ENCODE results near the gene ACSS1. TPM values are rescaled to one million over a fixed set of nuclear protein-coding genes. Genes with fewer than 3 reads are reported as not detected.

ACSS1 gene
- total and polyA plus RNA-seq, 2 donors from 2014 or later: 30.6 to 72.3 TPM

DNA sequence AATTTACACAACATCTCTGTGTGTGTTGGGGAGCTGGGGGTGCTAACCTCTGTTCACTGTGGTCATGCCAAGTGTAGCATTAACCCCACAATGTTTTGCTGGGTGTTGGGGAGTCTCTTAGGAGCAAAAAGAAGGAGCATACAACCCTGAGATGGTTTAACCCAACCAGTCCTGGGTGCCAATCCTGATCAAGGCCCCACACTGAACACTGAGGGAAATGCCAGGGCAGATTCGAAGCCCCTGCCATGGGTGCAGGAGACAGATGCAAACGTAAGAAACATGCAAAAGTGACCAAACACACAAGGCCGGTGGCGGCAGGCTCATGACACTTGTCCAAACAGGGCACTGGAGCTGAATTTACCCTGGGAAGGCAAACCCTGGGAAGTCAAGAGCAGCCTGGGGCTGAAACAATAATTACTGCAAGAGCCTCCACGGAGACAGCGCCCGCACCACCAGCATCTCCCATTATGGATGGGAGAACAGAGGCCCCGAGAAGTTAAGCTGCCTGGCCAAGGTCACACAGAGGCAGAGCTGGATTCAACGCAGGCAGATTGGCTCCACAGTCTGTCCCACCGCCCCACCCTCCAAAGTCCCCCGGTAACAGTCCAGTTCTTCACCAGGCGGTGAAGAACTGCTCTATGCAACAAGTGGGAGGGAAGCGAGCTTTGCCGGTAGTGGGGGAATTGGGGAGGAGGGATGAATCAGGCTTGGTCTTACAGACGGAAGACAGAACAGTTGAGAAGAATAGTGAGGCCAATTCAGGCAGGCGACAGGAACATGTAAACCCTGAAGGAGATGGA lies 8.5 kb downstream of the ACSS1 start:
- FAIRE-seq: no peak
- H3K9ac ChIP-seq (ENCODE audit: low read length in 3 of 3): no peak overlapping the region
- no peaks in the 10 kb centered on the region for H3K27me3 ChIP-seq (ENCODE audit: control insufficient read depth, insufficient read depth, low read length)
- intact Hi-C loops (cut with DNase I): no loop called here
- TF ChIP-seq CTCF (IDR thresholded peaks at IDR 0.05; ENCODE audit: borderline replicate concordance, extremely low read depth, insufficient read depth): no peak
- H3K27ac ChIP-seq (ENCODE audit: low read depth in 2 of 2, low read length in 2 of 2): peak overlapping the region in 1 of 2 donors; percentile 56
- peaks cover 5 to 67% (median 56%) of the 10 kb centered on the region in 3 donors for H3K4me1 ChIP-seq (ENCODE audit: control insufficient read depth in 2 of 3, insufficient read depth in 2 of 3, low read depth in 1 of 3, low read length in 3 of 3)
- DNase-seq: peak in 2 of 5 donors; percentile 33 to 54
- no peaks in the 10 kb centered on the region for H3K9me3 ChIP-seq (ENCODE audit: control insufficient read depth in 2 of 3, insufficient read depth in 1 of 3, low read length in 3 of 3)
- peaks cover 2 to 14% (median 10%) of the 10 kb centered on the region in 3 donors for H3K36me3 ChIP-seq (ENCODE audit: control insufficient read depth in 2 of 3, insufficient read depth in 3 of 3, low read length in 3 of 3)
- H3K4me3 ChIP-seq (ENCODE audit: low read length in 3 of 3): no peak overlapping the region

GRCh38 chr20:25048519-25048952 lies 9.4 kb downstream of the ACSS1 start:
- Histone ChIP-seq H3K27ac (ENCODE audit: low read depth in 2 of 2, low read length in 2 of 2) (peak overlapping the region; percentile 19 to 37), H3K4me3 (ENCODE audit: low read length in 3 of 3) (no peak overlapping the region), H3K9ac (ENCODE audit: low read length in 3 of 3) (peak overlapping the region in 1 of 3 donors; percentile 9), H3K36me3 (ENCODE audit: control insufficient read depth in 2 of 3, insufficient read depth in 3 of 3, low read length in 3 of 3) (peaks cover 2 to 14% (median 10%) of the 10 kb centered on the region in 3 donors), H3K9me3 (ENCODE audit: control insufficient read depth in 2 of 3, insufficient read depth in 1 of 3, low read length in 3 of 3) (no peaks in the 10 kb centered on the region), H3K4me1 (ENCODE audit: control insufficient read depth in 2 of 3, insufficient read depth in 2 of 3, low read depth in 1 of 3, low read length in 3 of 3) (peaks cover 0 to 58% (median 48%) of the 10 kb centered on the region in 3 donors), H3K27me3 (ENCODE audit: control insufficient read depth, insufficient read depth, low read length) (no peaks in the 10 kb centered on the region)
- intact Hi-C loops (cut with DNase I): no loop called here
- peak in 2 of 5 donors; percentile 38 to 59 for DNase-seq
- no peak for TF ChIP-seq CTCF (IDR thresholded peaks at IDR 0.05; ENCODE audit: borderline replicate concordance, extremely low read depth, insufficient read depth)
- no peak for FAIRE-seq

- intact Hi-C loops (cut with DNase I): no loop called here
- no peak for FAIRE-seq
- peak overlapping the region in 1 of 2 donors; percentile 27 for H3K27ac ChIP-seq (ENCODE audit: low read depth in 2 of 2, low read length in 2 of 2)
- H3K9me3 ChIP-seq (ENCODE audit: control insufficient read depth in 2 of 3, insufficient read depth in 1 of 3, low read length in 3 of 3): no peaks in the 10 kb centered on the region
- no peak overlapping the region for H3K4me3 ChIP-seq (ENCODE audit: low read length in 3 of 3)
- peaks cover 0 to 61% (median 46%) of the 10 kb centered on the region in 3 donors for H3K4me1 ChIP-seq (ENCODE audit: control insufficient read depth in 2 of 3, insufficient read depth in 2 of 3, low read depth in 1 of 3, low read length in 3 of 3)
- H3K9ac ChIP-seq (ENCODE audit: low read length in 3 of 3): no peak overlapping the region
- peaks cover 2 to 14% (median 10%) of the 10 kb centered on the region in 3 donors for H3K36me3 ChIP-seq (ENCODE audit: control insufficient read depth in 2 of 3, insufficient read depth in 3 of 3, low read length in 3 of 3)
- H3K27me3 ChIP-seq (ENCODE audit: control insufficient read depth, insufficient read depth, low read length): no peaks in the 10 kb centered on the region
- TF ChIP-seq CTCF (IDR thresholded peaks at IDR 0.05; ENCODE audit: borderline replicate concordance, extremely low read depth, insufficient read depth): no peak
- peak in 1 of 5 donors; percentile 53 for DNase-seq
Observed at GRCh38 chr20:25047766-25048165, 10.2 kb downstream of the ACSS1 start.

Data from kidney (tissue), 14 donors.